GM18867 (cell line): ENCODE data around the gene JOSD1.

Experiments
- ATAC-seq: cut with Tn5 transposase; IDR thresholded peaks from one replicate; pipeline ENCODE4 v1.9.1; 2021; ENCODE audit warnings: mild to moderate bottlenecking, moderate library complexity; ENCODE audit not compliant: unreplicated experiment

Gene JOSD1

DNA sequence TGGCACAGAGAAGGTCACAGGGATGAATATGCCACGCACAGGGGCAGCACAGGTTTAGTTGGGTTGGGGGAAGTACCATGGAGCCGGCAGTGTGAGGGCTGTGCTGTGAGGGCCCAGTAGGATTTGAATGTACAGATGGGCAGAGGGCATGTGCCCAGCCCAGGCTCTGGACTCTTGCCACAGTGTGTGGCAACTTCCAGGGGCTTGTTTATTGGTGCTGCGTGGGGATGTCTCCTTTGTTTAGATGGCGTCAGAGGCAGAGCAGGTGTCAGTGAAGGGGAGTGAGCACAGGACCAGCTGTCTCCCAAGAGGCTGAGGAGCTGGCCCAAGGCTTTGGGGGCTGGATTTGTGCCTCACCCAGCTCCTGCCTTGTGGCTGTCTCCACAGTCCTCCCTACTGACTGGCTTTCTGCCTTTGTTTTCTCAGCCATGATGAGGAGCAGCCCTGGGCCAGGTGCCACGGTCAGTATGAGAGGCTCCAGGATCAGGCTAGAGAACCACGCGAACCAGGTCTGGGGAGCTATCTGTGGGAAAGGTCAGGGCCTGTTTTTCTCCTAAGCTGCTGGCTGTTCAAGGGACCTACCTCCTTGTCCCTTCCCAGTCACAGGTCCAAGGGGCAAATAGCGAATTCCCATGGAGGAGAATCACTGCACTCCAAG, 33.1 kb upstream of the JOSD1 start:
- ATAC-seq = no peak

DNA sequence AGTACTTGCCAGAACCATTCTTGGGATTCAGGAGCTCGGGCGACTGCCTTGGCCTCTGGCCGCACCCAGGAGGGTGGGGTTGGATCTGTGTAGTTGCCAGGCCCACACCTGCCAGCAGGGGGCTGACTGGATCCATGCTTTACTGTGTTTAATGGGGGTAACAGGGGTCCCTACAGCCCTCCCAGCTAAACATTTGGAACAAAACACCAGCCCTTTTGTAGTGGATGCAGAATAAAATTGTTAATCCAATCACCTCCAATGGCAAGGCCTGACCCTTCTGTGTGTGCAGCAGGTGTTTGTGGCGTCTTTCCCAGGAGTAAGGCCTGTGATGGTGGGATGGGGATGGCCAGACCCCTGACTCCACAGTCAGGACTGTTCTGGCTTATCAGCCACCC, 32.6 kb upstream of the JOSD1 start:
- no peak for ATAC-seq

DNA sequence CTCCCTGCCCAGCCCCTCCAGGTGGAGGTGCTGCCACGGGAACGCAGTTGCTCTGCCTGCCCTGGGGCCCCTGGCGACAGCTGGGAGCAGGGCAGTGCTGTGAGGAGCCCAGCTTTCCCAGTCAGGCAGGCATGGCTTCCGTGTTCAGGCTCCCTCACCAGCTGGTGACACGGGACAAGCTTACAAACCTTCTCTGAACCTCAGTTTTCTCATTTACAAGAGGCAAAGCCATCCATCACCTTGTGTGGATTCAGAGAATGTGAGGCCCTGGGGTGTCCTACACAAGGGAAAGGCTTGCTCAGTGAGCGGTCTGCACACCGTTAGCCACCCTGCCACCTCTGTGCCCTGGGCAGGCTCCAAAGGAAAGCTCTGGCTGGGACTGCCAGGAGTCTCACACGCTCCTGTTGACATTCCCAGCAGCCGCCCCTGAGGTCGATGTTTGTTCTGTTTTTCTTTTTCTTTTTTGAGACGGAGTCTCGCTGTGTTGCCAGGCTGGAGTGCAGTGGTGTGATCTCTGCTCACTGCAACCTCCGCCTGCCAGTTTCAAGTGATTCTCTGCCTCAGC, 31.6 kb upstream of the JOSD1 start:
- ATAC-seq = no peak

DNA sequence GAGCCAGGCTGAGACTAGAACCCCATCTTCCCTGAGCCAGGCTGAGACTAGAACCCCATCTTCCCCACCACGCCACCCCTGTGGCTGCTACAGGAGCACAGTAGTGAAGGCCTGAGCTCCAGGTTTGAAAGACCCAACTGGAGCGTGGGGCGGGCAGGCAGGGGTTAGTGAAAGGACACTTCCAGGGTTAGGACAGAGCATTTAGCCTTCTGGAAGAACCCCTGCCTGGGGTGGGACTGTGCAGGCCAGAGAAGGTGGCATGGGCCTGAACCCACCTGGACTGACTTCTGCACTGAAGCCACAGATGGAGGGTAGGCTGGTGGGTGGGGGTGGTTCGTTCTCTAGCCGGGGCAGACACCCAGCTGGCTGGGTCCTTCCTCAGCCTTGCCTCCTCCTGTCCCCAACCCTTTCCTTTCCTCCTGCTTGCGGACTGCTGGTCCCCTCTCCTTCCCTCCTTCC, 31.0 kb upstream of the JOSD1 start:
- no peak for ATAC-seq

DNA sequence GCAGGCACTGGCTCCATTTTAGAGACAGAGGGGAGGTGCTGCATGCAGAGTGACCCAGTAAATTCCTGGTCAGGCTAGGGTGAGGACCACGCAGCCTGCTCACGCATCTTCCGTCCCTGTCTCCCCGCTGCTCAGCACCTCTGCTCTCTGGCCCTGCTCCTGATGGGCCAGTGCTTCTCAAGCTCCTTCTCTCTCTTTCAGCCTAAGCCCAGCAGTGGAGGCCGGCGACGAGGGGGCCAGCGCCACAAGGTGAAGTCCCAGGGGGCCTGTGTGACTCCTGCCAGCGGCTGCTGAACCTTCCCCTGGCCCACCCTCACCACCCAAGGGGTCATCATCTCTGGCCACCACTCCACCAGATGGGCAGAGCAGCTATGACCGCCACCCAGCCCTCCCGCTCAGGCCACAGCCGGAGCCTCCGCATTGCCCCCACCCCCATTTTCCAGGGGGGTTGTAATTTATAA, 29.7 kb upstream of the JOSD1 start:
- ATAC-seq = no peak

DNA sequence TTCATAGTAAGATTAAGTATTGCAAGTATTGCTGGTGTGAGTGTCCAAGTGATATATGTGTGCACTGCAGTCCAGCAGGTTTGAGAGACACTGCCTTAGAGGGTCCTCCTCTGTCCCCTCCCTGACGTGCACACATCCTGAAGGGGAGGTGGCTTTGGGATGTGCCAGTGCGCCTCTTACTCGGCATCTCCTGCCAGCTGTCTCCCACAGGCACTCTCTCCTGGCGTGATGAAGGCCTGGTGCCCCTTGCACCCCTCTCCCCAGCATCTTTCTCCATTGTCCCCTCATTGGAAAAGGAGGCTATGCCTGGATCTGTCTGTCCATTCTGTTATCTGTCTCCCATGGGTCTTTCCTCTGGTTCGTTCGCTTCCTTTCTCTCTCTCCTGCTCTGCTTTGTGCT, 29.2 kb upstream of the JOSD1 start:
- ATAC-seq = no peak

DNA sequence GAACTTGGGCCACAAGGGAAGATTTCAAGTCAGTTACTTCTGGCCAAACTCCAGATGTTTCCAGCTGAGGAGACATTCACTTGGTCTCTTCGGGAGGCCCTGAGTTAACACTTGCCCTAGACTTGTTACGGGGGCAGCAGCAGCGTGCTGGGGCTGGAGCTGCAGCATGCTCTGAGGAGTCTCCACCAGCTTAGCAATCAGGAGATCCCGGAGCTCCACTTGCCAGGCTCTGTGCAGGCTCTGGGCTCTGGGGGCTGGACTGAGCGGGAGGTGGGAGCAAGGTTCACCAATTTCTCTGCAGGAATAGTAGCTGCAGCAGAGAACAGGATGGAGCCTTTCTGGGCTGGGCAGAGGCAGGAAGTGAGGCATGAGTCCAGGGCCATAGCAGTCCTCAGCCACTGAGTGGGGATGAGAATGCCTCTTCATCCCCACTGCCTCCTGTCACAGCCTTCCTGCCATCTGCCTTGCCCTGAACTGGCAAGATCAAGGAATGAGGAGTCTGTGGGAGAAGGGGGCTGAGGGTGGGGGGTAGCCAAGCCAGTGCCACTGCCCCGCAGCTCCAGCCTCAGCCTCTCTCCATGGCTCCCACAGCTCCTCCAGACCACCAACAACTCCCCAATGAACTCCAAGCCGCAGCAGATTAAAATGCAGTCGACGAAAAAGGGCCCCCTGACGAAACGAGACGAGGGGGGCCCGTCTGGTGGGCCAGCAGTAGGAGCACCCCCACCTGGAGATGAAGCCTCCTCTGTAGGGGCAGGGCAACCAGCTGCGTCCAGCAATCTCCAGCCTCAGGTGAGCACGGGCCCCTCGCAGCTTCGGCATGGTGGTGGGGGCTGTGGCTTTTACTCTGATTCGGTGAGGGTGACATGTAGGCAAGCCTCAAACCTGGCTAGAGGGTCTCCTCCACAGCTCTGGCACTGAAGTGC, 28.4 kb upstream of the JOSD1 start:
- no peak for ATAC-seq

DNA sequence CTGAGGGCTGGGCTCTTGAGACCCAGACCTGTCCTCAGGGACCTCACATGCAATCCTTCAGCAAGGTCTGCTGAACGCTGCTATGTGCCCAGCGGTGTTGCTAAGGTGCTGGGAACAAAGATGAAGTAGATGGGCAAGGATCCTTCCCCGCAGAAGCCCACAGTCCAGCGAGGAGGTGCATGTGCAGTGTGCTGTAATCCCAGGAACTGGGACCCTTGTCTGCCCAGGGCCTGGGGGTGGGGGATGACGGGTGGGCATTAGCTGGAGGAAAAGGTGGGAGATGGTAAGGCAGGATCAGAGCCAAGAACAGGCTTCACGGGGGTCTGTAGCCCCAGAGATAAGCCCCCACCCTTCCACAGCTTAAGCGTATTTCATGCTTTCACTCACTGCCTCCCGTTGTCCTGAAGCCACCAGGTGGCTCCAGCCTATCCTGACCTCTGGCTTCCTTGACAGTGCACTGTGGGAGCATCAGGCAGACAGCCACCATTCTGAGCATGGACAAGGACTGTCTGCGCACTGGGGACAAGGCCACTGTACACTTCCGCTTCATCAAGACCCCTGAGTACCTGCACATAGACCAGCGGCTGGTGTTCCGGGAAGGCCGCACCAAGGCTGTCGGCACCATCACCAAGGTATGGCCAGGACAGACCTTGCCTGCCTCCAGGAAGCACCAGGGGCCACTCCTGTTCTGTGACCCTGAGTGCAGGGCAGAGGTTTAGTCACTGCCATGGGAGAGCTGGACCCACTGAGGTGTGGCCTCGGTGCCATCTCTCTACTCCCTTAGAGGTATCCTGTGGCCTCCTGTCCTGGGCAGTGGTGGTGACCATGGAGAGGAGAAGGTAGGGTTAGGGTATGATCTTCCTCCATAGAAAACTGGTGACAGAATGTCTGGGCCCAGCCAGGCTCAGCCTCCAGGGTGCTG, 27.0 kb upstream of the JOSD1 start:
- ATAC-seq = no peak

DNA sequence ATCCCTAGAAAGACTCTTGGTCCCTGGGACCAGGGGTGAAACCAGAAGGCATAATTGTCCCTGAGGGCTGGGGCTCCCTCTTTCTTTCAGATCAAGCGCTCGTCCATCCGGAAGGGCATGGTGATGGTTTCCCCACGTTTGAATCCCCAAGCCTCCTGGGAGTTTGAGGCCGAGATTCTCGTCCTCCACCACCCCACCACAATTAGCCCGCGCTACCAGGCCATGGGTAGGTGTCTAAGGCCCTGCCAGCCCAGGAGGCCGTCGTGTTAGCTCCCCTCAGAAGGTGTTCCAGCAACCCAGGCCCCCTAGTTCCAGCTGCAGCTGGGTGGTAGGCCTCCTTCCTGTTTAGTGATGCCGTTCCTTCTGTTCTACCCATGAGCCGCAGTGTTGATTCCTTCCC, 26.4 kb upstream of the JOSD1 start:
- no peak for ATAC-seq

DNA sequence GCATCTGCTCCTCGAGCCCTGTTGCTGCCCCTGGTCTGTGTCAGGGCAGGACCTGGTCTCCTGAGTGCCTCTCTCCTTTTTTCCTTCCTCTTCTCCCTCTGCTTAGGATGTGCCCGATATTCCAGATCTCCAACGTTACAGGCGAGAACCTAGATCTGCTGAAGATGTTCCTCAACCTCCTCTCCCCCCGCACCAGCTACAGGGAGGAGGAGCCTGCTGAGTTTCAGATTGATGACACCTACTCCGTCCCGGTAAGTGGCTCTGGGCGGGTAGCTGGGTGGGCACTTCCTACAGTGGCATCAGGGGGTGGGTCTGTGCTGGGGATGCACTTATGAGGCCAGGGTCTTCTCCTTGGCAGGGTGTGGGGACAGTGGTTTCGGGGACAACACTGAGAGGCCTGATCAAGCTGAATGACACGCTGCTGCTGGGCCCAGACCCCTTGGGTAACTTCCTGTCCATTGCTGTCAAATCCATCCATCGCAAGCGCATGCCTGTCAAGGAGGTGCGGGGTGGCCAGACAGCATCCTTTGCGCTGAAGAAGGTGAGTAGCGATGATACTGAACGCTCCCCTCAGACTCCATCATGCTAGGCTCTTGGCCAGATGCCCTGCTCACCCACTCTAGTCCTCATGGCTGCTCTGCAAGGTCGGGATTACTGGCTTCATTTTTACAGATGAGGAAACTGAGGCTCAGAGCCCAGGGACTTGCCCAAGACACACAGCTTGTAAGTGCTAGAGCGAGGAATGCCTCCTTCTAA, 25.3 kb upstream of the JOSD1 start:
- ATAC-seq = no peak

DNA sequence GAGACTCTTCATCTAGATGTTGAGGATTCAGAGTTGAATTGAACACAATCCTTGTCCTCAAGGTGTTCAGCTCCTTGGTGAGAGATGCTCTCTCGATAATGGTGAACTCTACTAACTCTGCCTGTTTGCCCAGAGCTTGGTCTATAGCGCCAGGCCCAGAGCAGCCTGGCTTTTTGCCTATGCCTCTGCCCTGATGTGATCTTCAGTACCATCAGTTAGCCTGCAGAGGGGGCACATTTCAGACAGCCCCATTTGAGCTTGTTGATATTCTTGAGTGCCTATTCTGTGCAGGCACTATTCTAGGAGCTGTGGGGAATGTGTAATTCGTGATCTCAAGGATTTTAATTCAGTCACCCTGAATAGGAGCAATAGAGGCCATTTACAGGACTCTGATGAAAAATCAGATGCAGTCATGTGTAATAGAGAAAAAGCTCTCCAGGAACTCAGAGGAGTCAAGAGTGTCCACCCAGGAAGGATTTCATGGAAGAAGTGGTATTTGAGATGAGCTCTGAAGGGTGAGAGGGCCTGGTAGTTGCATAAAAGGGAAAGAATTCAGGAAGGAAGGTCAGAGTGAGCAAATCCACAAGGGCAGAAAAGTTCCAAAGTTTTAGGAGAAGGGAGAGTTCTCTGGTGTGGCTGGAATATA, 24.3 kb upstream of the JOSD1 start:
- ATAC-seq = no peak

DNA sequence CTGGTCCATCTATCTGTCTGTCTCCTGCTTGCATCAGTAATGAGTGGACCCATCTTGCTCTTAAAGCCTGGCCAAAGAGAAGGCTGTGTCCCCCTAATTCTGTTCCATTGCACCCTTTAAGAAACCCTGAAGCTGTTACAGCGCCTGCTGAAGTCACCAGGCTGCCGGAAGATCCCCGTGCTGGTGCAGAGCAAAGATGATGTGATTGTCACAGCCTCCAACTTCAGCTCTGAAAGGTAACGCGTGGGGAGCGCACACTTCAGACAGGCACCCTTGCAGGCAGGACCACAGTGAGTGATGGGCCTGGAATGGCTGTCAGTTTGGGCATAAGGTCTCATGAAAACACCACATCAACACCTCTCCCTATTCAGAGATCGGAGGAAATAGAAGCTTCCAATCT, 23.4 kb upstream of the JOSD1 start:
- no peak for ATAC-seq

DNA sequence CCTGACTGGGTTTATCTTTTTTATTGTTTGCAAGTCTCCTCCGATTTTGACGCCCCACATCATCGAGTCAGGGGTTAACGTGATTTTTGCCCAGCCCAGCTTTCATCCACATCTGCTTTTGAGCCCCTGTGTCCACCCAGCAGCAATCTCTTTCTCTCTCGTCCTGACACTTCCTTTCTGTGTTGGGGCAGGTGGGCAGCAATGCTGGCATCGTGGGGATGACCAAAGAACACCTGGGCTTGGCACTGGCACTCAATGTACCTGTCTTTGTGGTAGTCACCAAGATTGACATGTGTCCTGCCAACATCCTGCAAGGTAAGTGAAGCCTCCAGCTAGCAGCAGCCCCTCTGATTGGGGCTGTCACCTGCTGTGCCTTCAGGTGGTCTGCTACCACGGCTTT, 20.8 kb upstream of the JOSD1 start:
- no peak for ATAC-seq

DNA sequence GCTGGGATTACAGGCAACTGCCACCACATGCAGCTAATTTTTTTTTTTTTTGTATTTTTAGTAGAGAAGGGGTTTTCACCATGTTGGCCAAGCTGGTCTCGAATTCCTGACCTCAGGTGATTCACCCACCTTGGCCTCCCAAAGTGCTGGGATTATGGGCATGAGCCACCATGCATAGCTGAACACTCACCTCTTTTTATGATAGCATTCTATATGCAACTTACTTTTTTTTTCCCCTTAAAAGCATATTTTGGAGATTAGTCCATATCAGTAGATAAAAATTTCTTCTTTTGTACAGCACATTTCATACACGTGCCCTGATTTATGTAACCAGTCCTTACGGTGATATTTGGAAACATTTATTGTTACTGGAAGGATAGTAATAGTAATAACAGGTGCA, 19.6 kb upstream of the JOSD1 start:
- no peak for ATAC-seq

DNA sequence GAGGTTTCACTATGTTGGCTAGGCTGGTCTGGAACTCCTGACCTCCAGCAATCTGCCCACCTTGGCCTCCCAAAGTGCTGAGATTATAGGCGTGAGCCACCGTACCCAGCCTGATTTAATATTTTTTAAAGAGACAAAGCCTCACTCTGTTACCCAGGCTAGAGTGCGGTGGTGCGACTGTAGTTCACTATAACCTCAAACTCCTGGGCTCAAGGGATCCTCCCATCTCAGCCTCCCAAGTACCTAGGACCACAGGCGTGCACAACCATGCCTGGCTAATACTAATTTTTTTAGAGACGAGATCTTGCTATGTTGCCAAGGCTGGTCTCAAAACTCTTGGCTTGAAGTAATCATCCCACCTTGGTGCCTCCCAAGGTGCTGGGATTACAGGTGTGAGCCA, 18.5 kb upstream of the JOSD1 start:
- ATAC-seq = no peak

DNA sequence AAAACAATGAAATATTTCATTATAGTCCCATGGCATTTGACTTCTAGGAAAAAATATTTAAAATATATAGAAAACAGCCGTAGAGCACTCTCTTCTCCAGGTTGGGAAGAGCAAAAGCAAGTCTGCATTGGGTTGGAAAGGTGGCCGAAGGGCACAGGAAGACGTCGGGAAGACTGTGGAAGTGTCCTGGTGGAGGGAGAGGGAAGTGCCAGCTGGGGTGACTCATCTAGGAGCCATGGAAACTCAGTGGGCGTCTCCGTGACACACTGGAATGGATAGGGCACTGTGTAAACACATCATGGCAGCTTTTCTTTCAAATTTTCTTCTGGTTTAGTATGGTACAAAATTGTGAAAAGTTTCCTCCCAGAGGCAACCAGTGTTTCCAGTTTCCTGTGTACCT, 17.7 kb upstream of the JOSD1 start:
- ATAC-seq = no peak

DNA sequence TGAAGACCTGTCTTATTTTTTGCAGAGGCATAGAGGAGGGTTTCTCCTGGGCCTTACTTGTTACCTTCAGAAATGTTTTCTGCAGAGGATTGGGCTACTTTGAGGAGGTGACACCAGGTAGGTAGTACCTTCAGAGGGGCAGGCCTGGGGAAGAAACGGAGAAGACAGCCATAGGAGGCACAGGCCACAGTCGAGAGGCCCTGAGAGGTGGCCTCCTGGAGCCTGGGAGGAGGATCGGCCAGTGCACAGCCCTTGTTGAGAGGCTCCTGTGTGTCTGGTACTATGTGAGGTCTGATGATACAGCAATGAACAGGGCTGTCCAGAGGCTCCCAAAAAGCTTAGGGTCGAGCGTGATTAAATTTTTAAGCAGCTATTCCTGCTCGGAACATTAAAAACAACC, 16.5 kb upstream of the JOSD1 start:
- ATAC-seq = no peak

DNA sequence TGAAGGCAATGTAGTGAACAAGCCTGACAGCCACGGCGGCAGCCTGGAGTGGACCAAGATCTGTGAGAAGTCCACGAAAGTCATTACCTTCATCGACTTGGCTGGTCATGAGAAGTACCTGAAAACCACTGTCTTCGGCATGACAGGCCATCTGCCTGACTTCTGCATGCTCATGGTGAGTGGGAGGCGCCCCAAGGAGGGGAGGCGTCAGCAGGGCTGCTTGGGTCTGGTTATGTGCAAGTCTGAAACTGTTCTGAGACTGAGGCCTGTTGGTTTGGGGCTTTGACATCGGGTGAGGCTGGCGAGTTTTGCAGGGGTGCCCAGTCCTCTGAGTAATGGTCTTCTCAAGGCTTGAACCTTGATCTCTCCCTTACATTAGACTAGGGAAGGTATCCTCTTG, 16.1 kb upstream of the JOSD1 start:
- ATAC-seq = no peak

DNA sequence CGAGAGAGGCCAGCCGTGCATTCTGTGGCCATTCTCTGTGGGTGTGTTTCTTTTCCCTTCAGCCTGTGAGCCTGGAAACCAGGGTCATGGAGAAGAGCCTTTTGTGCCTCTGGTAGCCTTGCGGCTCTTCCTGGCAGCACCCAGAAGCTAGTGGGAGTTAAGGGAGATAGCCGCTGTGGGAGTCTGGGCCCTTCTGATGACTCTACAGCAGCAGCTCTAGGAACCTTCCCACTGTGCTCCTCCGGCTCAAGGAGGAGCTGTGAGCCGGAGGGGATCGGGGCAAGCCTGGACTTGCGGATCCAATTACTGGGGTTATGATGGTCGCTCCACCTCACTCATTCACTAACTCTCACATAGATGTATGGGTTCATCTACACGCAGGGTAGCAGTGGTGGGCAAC, 15.5 kb upstream of the JOSD1 start:
- ATAC-seq = no peak

DNA sequence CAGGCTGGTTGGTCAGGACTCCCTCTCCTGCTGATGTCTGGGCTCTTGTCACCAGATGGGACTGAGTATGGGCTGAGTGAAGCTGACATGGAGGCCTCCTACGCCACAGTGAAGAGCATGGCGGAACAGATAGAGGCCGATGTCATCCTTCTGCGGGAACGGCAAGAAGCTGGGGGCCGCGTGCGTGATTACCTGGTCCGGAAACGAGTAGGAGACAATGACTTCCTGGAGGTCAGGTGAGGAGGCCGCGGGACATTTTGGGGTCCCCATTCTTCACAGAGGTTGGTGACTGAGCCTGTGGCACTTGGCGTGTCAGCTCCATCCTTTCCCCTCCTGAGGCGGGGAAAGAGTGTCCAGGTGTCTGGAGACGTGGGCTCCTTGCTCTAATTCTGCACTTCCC, 15.1 kb upstream of the JOSD1 start:
- no peak for ATAC-seq
